Liver (tissue), 9 donors: ENCODE data around the gene LRRC15. TPM values are rescaled to one million over a fixed set of nuclear protein-coding genes. Genes with fewer than 3 reads are reported as not detected.
A peak's percentile ranks its signal among the peaks of the same experiment; 100 is the strongest.

ENCODE experiments used
- DNase-seq: peaks from one replicate; pipeline ENCODE4 v3.0.0-alpha.2; 2017; ENCODE audit warnings: low spot score
- H3K27ac ChIP-seq, 2 donors: one replicate each; pipeline ENCODE4 v1.7.0; 2013; ENCODE audit warnings: inconsistent platforms in 2 of 2, low read length in 2 of 2, control low read depth in 1 of 2, low read depth in 1 of 2, mild to moderate bottlenecking in 1 of 2
- H3K27me3 ChIP-seq, 4 donors: one replicate each; pipeline versions ENCODE4 v1.6.1 to v1.7.0; 2013; ENCODE audit warnings: low read length in 3 of 4, inconsistent platforms in 1 of 4, mild to moderate bottlenecking in 1 of 4, moderate library complexity in 1 of 4; ENCODE audit not compliant: control insufficient read depth in 4 of 4, insufficient read depth in 4 of 4
- H3K36me3 ChIP-seq, 4 donors: one replicate each; pipeline versions ENCODE4 v1.6.1 to v1.7.0; 2013; ENCODE audit warnings: low read length in 3 of 4, mild to moderate bottlenecking in 3 of 4, low read depth in 1 of 4, moderate library complexity in 1 of 4; ENCODE audit not compliant: control insufficient read depth in 4 of 4, insufficient read depth in 3 of 4
- H3K4me1 ChIP-seq, 4 donors: one replicate each; pipeline versions ENCODE4 v1.6.1 to v1.7.0; 2013; ENCODE audit warnings: low read length in 3 of 4, mild to moderate bottlenecking in 3 of 4, moderate library complexity in 1 of 4; ENCODE audit not compliant: control insufficient read depth in 4 of 4, insufficient read depth in 4 of 4
- H3K4me3 ChIP-seq, 3 donors: one replicate each; pipeline versions ENCODE4 v1.6.1 to v1.7.0; 2013; ENCODE audit warnings: low read length in 3 of 3, control low read depth in 1 of 3, low read depth in 1 of 3, mild to moderate bottlenecking in 1 of 3
- H3K9ac ChIP-seq, 2 donors: one replicate each; pipeline ENCODE4 v1.7.0; 2013; ENCODE audit warnings: low read length in 2 of 2, mild to moderate bottlenecking in 2 of 2, moderate library complexity in 2 of 2, control low read depth in 1 of 2, low read depth in 1 of 2
- H3K9me3 ChIP-seq, 4 donors: one replicate each; pipeline versions ENCODE4 v1.6.1 to v1.7.0; 2013; ENCODE audit warnings: low read length in 3 of 4; ENCODE audit not compliant: control insufficient read depth in 4 of 4
- ATF3 ChIP-seq: IDR thresholded peaks from 2 replicates; pipeline ENCODE4 v1.6.1; 2016; ENCODE audit warnings: antibody characterized with exemption
- EGR1 ChIP-seq, 2 donors: IDR thresholded peaks; 2 replicates each; pipeline ENCODE4 v1.6.1; 2016 to 2018; ENCODE audit warnings: antibody characterized with exemption in 2 of 2, low read depth in 2 of 2
- FOXA1 ChIP-seq: IDR thresholded peaks from 2 replicates; pipeline ENCODE4 v1.6.1; 2016; ENCODE audit warnings: antibody characterized with exemption
- FOXA2 ChIP-seq: IDR thresholded peaks from 2 replicates; pipeline ENCODE4 v1.6.1; 2016; ENCODE audit warnings: antibody characterized with exemption
- HNF4A ChIP-seq, 2 donors: conservative IDR thresholded peaks; 2 replicates each; pipeline ENCODE4 v1.6.1; 2016; ENCODE audit warnings: antibody characterized with exemption in 2 of 2, mild to moderate bottlenecking in 2 of 2
- NR2F2 ChIP-seq: IDR thresholded peaks from 2 replicates; pipeline ENCODE4 v1.6.1; 2016; ENCODE audit warnings: antibody characterized with exemption
- REST ChIP-seq: IDR thresholded peaks from 2 replicates; pipeline ENCODE4 v1.6.1; 2016; ENCODE audit warnings: antibody characterized with exemption, mild to moderate bottlenecking
- RXRA ChIP-seq, 2 donors: IDR thresholded peaks; 2 replicates each; pipeline ENCODE4 v1.6.1; 2017 to 2018; ENCODE audit warnings: antibody characterized with exemption in 2 of 2, mild to moderate bottlenecking in 1 of 2
- ZBTB33 ChIP-seq: IDR thresholded peaks from 2 replicates; pipeline ENCODE4 v1.6.1; 2016; ENCODE audit warnings: antibody characterized with exemption
- WGBS: extraction: QIAGEN DNeasy Blood & Tissue Kit; methylation state at CpG from one replicate; pipeline ENCODE4 v1.1.7; 2013; 5-methylcytosine and 5-hydroxymethylcytosine counted together
- polyA plus RNA-seq, 2 donors: library from polyadenylated mRNA; stranded (reverse) in 1 of 2; unstranded in 1 of 2; fragments of 200-250 nt in 1 of 2; fragments of >200 nt in 1 of 2; fragmentation: Nextera tagmentation in 1 of 2; extraction: Ambion mirVana in 1 of 2; gene quantifications; one replicate each; pipeline versions ENCODE4 v1.2.1 to v1.2.3, GENCODE V29; 2013 to 2015
- total RNA-seq, 2 donors: library from RNA; depleted of rRNA; stranded (reverse); fragments of >200 nt; gene quantifications; one replicate each; pipeline ENCODE4 v1.2.3, GENCODE V29; 2014
- donor health status: healthy.
- donor health status: healthy.
- donor health status: healthy.
- donor health status: healthy.
- donor health status: healthy.

LRRC15 gene
- total and polyA plus RNA-seq, 4 donors = 0.03 to 0.08 (median 0.05) TPM; not detected in 1

- TF ChIP-seq REST (no peak), ZBTB33 (no peak), NR2F2 (no peak), EGR1 (IDR thresholded peaks at IDR 0.05; ENCODE audit: low read depth in 2 of 2) (no peak), HNF4A (conservative IDR thresholded peaks at IDR 0.05) (no peak), RXRA (IDR thresholded peaks at IDR 0.05) (no peak), FOXA1 (no peak)
Observed at GRCh38 chr3:194387276-194387675, 17.7 kb upstream of the LRRC15 start (continued).

GRCh38 chr3:194386648-194387047, 17.1 kb upstream of the LRRC15 start:
- Histone ChIP-seq H3K36me3 (no peaks in the 10 kb centered on the region), H3K4me3 (no peak overlapping the region), H3K27me3 (no peaks in the 10 kb centered on the region), H3K4me1 (no peaks in the 10 kb centered on the region), H3K27ac (no peak overlapping the region), H3K9me3 (no peaks in the 10 kb centered on the region), H3K9ac (no peak overlapping the region)
- no peak for DNase-seq
- whole genome bisulfite sequencing = 46% methylated on average over 7 of the region's 7 CpGs
- TF ChIP-seq HNF4A (conservative IDR thresholded peaks at IDR 0.05) = peak in 1 of 2 donors; percentile 3
- peak; percentile 73 for TF ChIP-seq FOXA2
- no peak for TF ChIP-seq RXRA (IDR thresholded peaks at IDR 0.05)

- Histone ChIP-seq H3K9me3 (no peaks in the 10 kb centered on the region), H3K27ac (no peak overlapping the region), H3K4me1 (no peaks in the 10 kb centered on the region), H3K27me3 (no peaks in the 10 kb centered on the region), H3K9ac (no peak overlapping the region), H3K36me3 (no peaks in the 10 kb centered on the region), H3K4me3 (no peak overlapping the region)
- no peak for DNase-seq
- WGBS = 83% methylated on average over 15 of the region's 15 CpGs
- no peak for TF ChIP-seq ATF3
- TF ChIP-seq NR2F2 = no peak
- TF ChIP-seq REST = no peak
Observed at GRCh38 chr3:194386066-194386465, 16.5 kb upstream of the LRRC15 start.
